ENCODE data around the gene LYRM4.

The LYRM4 gene

GRCh38 chr6:5214570-5215052 is 46.1 kb downstream of the LYRM4 start:
- H3K36me3 ChIP-seq (ENCODE audit: control insufficient read depth, insufficient read depth, low read length, severe bottlenecking), result peaks cover 5% of the 10 kb centered on the region
- H3K4me1 ChIP-seq (ENCODE audit: control insufficient read depth, insufficient read depth, low read length), result no peaks in the 10 kb centered on the region
- H3K27me3 ChIP-seq (replicated peaks; ENCODE audit: control insufficient read depth, insufficient read depth, low read length), result no peaks in the 10 kb centered on the region
- H3K4me3 ChIP-seq (ENCODE audit: low read length), result no peak overlapping the region
- H3K9me3 ChIP-seq (ENCODE audit: control insufficient read depth, low read length), result no peaks in the 10 kb centered on the region
- H3K9ac ChIP-seq (ENCODE audit: low read length), result no peak overlapping the region
- DNase-seq (ENCODE audit: low read depth), result peak; percentile 51

- H3K9me3 ChIP-seq (ENCODE audit: control insufficient read depth, low read length), result no peaks in the 10 kb centered on the region
- no peak overlapping the region for H3K4me3 ChIP-seq (ENCODE audit: low read length)
- H3K36me3 ChIP-seq (ENCODE audit: control insufficient read depth, insufficient read depth, low read length, severe bottlenecking), result peaks cover 5% of the 10 kb centered on the region
- H3K9ac ChIP-seq (ENCODE audit: low read length), result no peak overlapping the region
- peak; percentile 52 for DNase-seq (ENCODE audit: low read depth)
- H3K27me3 ChIP-seq (replicated peaks; ENCODE audit: control insufficient read depth, insufficient read depth, low read length), result no peaks in the 10 kb centered on the region
- H3K4me1 ChIP-seq (ENCODE audit: control insufficient read depth, insufficient read depth, low read length), result no peaks in the 10 kb centered on the region
These were observed 46.9 kb downstream of the LYRM4 start for GRCh38 chr6:5213836-5214235.

GRCh38 chr6:5211492-5211891 is 49.3 kb downstream of the LYRM4 start:
- no peak for DNase-seq (ENCODE audit: low read depth)
- no peak overlapping the region for H3K9ac ChIP-seq (ENCODE audit: low read length)

GRCh38 chr6:5208471-5208971 is 52.2 kb downstream of the LYRM4 start:
- no peaks in the 10 kb centered on the region for H3K9me3 ChIP-seq (ENCODE audit: control insufficient read depth, low read length)
- DNase-seq (ENCODE audit: low read depth), result peak; percentile 63

More at GRCh38 chr6:5211492-5211891, 49.3 kb downstream of the LYRM4 start:
- Histone ChIP-seq H3K9me3 (ENCODE audit: control insufficient read depth, low read length) (no peaks in the 10 kb centered on the region), H3K4me3 (ENCODE audit: low read length) (no peak overlapping the region), H3K4me1 (ENCODE audit: control insufficient read depth, insufficient read depth, low read length) (no peaks in the 10 kb centered on the region), H3K36me3 (ENCODE audit: control insufficient read depth, insufficient read depth, low read length, severe bottlenecking) (peaks cover 5% of the 10 kb centered on the region), H3K27me3 (replicated peaks; ENCODE audit: control insufficient read depth, insufficient read depth, low read length) (no peaks in the 10 kb centered on the region)

GRCh38 chr6:5208057-5208456 is 52.7 kb downstream of the LYRM4 start:
- Histone ChIP-seq H3K9me3 (ENCODE audit: control insufficient read depth, low read length) (no peaks in the 10 kb centered on the region), H3K4me1 (ENCODE audit: control insufficient read depth, insufficient read depth, low read length) (peaks cover 18% of the 10 kb centered on the region), H3K4me3 (ENCODE audit: low read length) (no peak overlapping the region), H3K9ac (ENCODE audit: low read length) (no peak overlapping the region), H3K27me3 (replicated peaks; ENCODE audit: control insufficient read depth, insufficient read depth, low read length) (no peaks in the 10 kb centered on the region), H3K36me3 (ENCODE audit: control insufficient read depth, insufficient read depth, low read length, severe bottlenecking) (peaks cover 1% of the 10 kb centered on the region)
- DNase-seq (ENCODE audit: low read depth), result peak; percentile 67

More at GRCh38 chr6:5208471-5208971, 52.2 kb downstream of the LYRM4 start:
- Histone ChIP-seq H3K9ac (ENCODE audit: low read length) (no peak overlapping the region), H3K36me3 (ENCODE audit: control insufficient read depth, insufficient read depth, low read length, severe bottlenecking) (peaks cover 2% of the 10 kb centered on the region), H3K4me1 (ENCODE audit: control insufficient read depth, insufficient read depth, low read length) (peaks cover 18% of the 10 kb centered on the region), H3K27me3 (replicated peaks; ENCODE audit: control insufficient read depth, insufficient read depth, low read length) (no peaks in the 10 kb centered on the region), H3K4me3 (ENCODE audit: low read length) (no peak overlapping the region)

- Histone ChIP-seq H3K9me3 (ENCODE audit: control insufficient read depth, low read length) (no peaks in the 10 kb centered on the region), H3K4me3 (ENCODE audit: low read length) (no peak overlapping the region), H3K4me1 (ENCODE audit: control insufficient read depth, insufficient read depth, low read length) (peaks cover 18% of the 10 kb centered on the region), H3K27me3 (replicated peaks; ENCODE audit: control insufficient read depth, insufficient read depth, low read length) (no peaks in the 10 kb centered on the region), H3K36me3 (ENCODE audit: control insufficient read depth, insufficient read depth, low read length, severe bottlenecking) (no peaks in the 10 kb centered on the region), H3K9ac (ENCODE audit: low read length) (no peak overlapping the region)
- DNase-seq (ENCODE audit: low read depth), result no peak
These were observed 53.7 kb downstream of the LYRM4 start for GRCh38 chr6:5206920-5207561.

- Histone ChIP-seq H3K9ac (ENCODE audit: low read length) (no peak overlapping the region), H3K36me3 (ENCODE audit: control insufficient read depth, insufficient read depth, low read length, severe bottlenecking) (no peaks in the 10 kb centered on the region), H3K4me1 (ENCODE audit: control insufficient read depth, insufficient read depth, low read length) (peaks cover 18% of the 10 kb centered on the region), H3K27me3 (replicated peaks; ENCODE audit: control insufficient read depth, insufficient read depth, low read length) (no peaks in the 10 kb centered on the region), H3K9me3 (ENCODE audit: control insufficient read depth, low read length) (no peaks in the 10 kb centered on the region), H3K4me3 (ENCODE audit: low read length) (no peak overlapping the region)
- DNase-seq (ENCODE audit: low read depth), result no peak
These were observed 54.6 kb downstream of the LYRM4 start for GRCh38 chr6:5205877-5206850.

GRCh38 chr6:5205035-5205507 is 55.7 kb downstream of the LYRM4 start:
- H3K4me1 ChIP-seq (ENCODE audit: control insufficient read depth, insufficient read depth, low read length), result peaks cover 18% of the 10 kb centered on the region
- no peaks in the 10 kb centered on the region for H3K27me3 ChIP-seq (replicated peaks; ENCODE audit: control insufficient read depth, insufficient read depth, low read length)
- no peak overlapping the region for H3K9ac ChIP-seq (ENCODE audit: low read length)
- H3K36me3 ChIP-seq (ENCODE audit: control insufficient read depth, insufficient read depth, low read length, severe bottlenecking), result no peaks in the 10 kb centered on the region
- no peaks in the 10 kb centered on the region for H3K9me3 ChIP-seq (ENCODE audit: control insufficient read depth, low read length)
- H3K4me3 ChIP-seq (ENCODE audit: low read length), result no peak overlapping the region
- DNase-seq (ENCODE audit: low read depth), result no peak

GRCh38 chr6:5204376-5204775 is 56.4 kb downstream of the LYRM4 start:
- no peaks in the 10 kb centered on the region for H3K9me3 ChIP-seq (ENCODE audit: control insufficient read depth, low read length)
- H3K4me3 ChIP-seq (ENCODE audit: low read length), result no peak overlapping the region
- DNase-seq (ENCODE audit: low read depth), result no peak
- H3K36me3 ChIP-seq (ENCODE audit: control insufficient read depth, insufficient read depth, low read length, severe bottlenecking), result no peaks in the 10 kb centered on the region
- peaks cover 18% of the 10 kb centered on the region for H3K4me1 ChIP-seq (ENCODE audit: control insufficient read depth, insufficient read depth, low read length)
- H3K27me3 ChIP-seq (replicated peaks; ENCODE audit: control insufficient read depth, insufficient read depth, low read length), result no peaks in the 10 kb centered on the region
- no peak overlapping the region for H3K9ac ChIP-seq (ENCODE audit: low read length)

GRCh38 chr6:5203546-5203945 is 57.2 kb downstream of the LYRM4 start:
- Histone ChIP-seq H3K9ac (ENCODE audit: low read length) (no peak overlapping the region), H3K36me3 (ENCODE audit: control insufficient read depth, insufficient read depth, low read length, severe bottlenecking) (no peaks in the 10 kb centered on the region), H3K4me3 (ENCODE audit: low read length) (no peak overlapping the region), H3K4me1 (ENCODE audit: control insufficient read depth, insufficient read depth, low read length) (peaks cover 18% of the 10 kb centered on the region), H3K9me3 (ENCODE audit: control insufficient read depth, low read length) (no peaks in the 10 kb centered on the region), H3K27me3 (replicated peaks; ENCODE audit: control insufficient read depth, insufficient read depth, low read length) (no peaks in the 10 kb centered on the region)
- no peak for DNase-seq (ENCODE audit: low read depth)

GRCh38 chr6:5202941-5203340 is 57.8 kb downstream of the LYRM4 start:
- H3K9me3 ChIP-seq (ENCODE audit: control insufficient read depth, low read length), result no peaks in the 10 kb centered on the region
- no peak overlapping the region for H3K9ac ChIP-seq (ENCODE audit: low read length)
- H3K27me3 ChIP-seq (replicated peaks; ENCODE audit: control insufficient read depth, insufficient read depth, low read length), result no peaks in the 10 kb centered on the region
- no peaks in the 10 kb centered on the region for H3K36me3 ChIP-seq (ENCODE audit: control insufficient read depth, insufficient read depth, low read length, severe bottlenecking)
- no peak overlapping the region for H3K4me3 ChIP-seq (ENCODE audit: low read length)
- H3K4me1 ChIP-seq (ENCODE audit: control insufficient read depth, insufficient read depth, low read length), result peaks cover 18% of the 10 kb centered on the region
- DNase-seq (ENCODE audit: low read depth), result no peak
